ENCODE measurements around the gene FAM50A. TPM values are rescaled to one million over a fixed set of nuclear protein-coding genes. Genes with fewer than 3 reads are reported as not detected.

Gene FAM50A
- total and polyA plus RNA-seq, 8 donors: 21.2 to 128 (median 23.0) TPM

DNA sequence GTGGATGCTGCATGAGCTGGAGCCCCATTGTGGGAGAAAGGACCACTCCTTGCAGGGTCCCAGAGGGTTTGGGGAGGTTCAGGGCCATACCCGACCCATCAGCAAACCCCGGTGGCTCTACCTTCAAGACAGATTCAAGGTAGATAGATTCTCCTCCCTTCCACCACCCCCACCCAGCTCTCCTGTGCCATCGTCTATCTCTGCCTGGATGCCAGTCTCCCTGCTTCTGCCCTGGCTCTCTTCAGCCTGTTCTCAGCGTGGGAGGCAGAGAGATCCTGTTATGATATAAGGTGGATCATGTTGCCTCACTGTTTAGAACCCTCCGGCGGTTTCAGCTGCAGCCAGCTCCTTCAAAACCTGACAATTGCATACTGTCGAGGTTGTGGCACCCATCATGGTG lies 29.7 kb downstream of the FAM50A start:
- ATAC-seq (no peak), DNase-seq (no peak), FAIRE-seq (no peak)
- Histone ChIP-seq H3K36me3 (no peaks in the 10 kb centered on the region), H3K9me3 (no peaks in the 10 kb centered on the region), H3K4me1 (no peaks in the 10 kb centered on the region), H3K4me3 (no peak overlapping the region), H3K27me3 (peaks cover 0 to 8% (median 0%) of the 10 kb centered on the region in 4 donors), H3K27ac (no peak overlapping the region)
- intact Hi-C loops (cut with DNase I): no loop called here
- TF ChIP-seq, protein P1, sequence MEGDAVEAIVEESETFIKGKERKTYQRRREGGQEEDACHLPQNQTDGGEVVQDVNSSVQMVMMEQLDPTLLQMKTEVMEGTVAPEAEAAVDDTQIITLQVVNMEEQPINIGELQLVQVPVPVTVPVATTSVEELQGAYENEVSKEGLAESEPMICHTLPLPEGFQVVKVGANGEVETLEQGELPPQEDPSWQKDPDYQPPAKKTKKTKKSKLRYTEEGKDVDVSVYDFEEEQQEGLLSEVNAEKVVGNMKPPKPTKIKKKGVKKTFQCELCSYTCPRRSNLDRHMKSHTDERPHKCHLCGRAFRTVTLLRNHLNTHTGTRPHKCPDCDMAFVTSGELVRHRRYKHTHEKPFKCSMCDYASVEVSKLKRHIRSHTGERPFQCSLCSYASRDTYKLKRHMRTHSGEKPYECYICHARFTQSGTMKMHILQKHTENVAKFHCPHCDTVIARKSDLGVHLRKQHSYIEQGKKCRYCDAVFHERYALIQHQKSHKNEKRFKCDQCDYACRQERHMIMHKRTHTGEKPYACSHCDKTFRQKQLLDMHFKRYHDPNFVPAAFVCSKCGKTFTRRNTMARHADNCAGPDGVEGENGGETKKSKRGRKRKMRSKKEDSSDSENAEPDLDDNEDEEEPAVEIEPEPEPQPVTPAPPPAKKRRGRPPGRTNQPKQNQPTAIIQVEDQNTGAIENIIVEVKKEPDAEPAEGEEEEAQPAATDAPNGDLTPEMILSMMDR (IDR thresholded peaks at IDR 0.05): no peak
- WGBS, 2 donors: 79 to 81% methylated on average over 7 of the region's 7 CpGs

DNA sequence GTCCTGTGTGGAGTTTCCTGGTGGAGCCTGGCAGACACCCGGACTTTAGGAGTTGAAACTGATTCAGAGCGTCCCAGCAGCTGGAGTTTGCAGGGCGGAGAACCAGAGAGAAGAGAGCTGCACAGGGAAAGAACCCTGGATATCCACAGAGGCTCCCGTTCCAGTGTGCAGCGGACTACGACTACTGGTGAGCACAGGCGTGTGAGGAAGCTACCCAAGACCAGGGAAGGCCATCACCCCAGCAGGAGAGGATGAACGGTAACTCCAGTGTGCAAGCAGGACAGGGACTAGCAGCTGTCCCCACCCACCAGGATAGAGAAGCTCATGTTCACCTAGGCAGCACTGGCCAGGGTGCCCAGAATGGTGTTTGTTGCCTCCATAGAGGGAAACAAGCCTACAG lies 32.9 kb downstream of the FAM50A start:
- Histone ChIP-seq H3K36me3 (no peaks in the 10 kb centered on the region), H3K27me3 (peaks cover 0 to 8% (median 0%) of the 10 kb centered on the region in 4 donors), H3K9me3 (no peaks in the 10 kb centered on the region), H3K4me3 (no peak overlapping the region), H3K4me1 (no peaks in the 10 kb centered on the region), H3K27ac (no peak overlapping the region)
- WGBS, 2 donors: 86 to 89% methylated on average over 8 of the region's 8 CpGs
- intact Hi-C loops (cut with DNase I): no loop called here
- TF ChIP-seq, protein P1 (IDR thresholded peaks at IDR 0.05): no peak
- no peak for ATAC-seq
- peak in 1 of 6 donors; percentile 37 for DNase-seq
- no peak for FAIRE-seq

DNA sequence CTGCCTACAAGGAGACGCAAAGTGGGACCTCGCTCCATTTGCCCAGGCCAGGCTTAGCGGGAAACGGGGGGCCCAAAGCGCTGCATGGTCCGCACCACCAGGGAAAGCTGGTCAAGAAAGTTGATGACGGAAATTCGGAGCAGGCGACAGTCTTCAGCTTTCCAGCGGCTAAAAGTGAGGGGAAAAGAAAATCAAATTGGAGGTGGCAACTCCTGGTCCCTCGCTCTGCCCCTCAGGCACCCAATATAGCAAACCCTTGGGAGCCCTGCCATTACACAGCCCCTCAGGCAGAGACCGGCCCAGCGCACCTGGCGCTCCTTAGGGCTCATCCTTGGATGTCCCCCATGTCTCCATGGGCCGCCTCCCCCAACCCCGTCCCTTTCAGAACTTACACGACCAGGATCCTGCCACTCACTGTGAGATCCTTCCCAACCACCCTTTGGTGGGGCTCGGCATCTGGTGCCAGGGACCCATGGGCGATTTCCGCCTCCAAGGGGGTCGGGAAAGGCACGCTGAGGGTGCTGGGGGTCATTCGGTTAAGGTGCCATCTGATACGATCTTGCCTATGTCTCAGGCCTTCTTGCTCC lies 34.0 kb downstream of the FAM50A start:
- WGBS, 2 donors: 57 to 72% methylated on average over 19 to 24 of the region's 24 CpGs

DNA sequence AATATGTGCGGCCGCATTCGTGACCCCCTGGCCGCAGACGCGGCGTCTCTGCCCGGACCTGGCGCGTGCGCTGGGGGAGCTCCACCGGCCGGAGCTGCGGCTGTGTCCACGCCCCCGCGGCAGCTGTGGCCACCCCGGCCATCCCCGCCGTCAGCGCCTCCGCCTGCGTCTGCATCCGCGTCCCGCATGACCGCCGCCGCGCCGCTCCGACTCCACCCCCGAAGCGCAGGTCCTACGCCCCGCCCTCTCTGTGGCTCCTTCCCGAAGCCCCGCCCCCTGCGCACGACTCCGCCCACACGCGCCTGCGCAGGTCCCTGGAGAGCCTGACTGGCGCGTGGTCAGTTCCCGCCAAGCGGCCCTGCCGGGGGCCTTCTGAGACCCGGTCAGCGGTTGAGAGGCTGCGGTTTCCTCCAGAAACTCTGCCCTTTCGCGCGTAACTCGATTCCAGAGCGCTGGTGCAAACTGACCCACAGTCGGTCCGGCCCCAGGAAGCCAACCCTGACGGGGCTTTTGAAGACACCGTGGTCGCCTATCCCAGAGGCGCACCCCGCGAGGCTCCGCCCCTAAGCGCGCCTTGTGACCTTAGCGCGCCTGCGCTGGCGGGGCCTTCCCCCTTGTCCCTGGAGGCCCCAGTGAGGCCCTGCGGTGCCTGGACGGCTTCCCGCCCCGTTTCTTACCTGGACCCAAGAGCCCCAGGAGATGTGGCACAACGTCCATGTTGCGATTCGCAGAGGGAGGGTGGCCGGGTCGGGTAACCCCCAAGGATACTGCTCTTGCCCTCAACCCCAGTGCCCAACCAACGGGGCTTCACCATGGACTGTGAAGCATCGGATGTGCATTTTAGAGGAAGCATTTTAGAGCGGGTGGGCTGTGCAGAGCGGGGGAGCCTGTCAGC lies 35.0 kb downstream of the FAM50A start, which contains the start of gene LAGE3:
TSS of gene LAGE3 (minus strand) at position 554 of the 895 bp plus-strand sequence. CDS start at position 188, 366 bp downstream.
- peak within 1 kb of the TSS in 3 of 4 donors; percentile 15 to 41 (median 38) for H3K4me3 ChIP-seq
- H3K27ac ChIP-seq: peak within 1 kb of the TSS; percentile 42 to 71 (median 62)
- FAIRE-seq (no peak), ATAC-seq (peak; percentile 93 to 98 (median 95)), DNase-seq (peak; percentile 89 to 98 (median 96))
- intact Hi-C loops (cut with DNase I): no loop called here
- H3K9me3 ChIP-seq: no peaks in the 10 kb centered on the region
- H3K36me3 ChIP-seq: no peaks in the 10 kb centered on the region
- H3K4me1 ChIP-seq: no peaks in the 10 kb centered on the region
- WGBS, 2 donors: 4 to 32% methylated on average over 76 to 85 of the region's 85 CpGs
- TF ChIP-seq, protein P1 (IDR thresholded peaks at IDR 0.05): no peak
- H3K27me3 ChIP-seq: peaks cover 0 to 8% (median 0%) of the 10 kb centered on the region in 4 donors

More for the DNA sequence above, 34.0 kb downstream of the FAM50A start:
- H3K4me3 ChIP-seq: peak overlapping the region in 3 of 4 donors; percentile 15 to 41 (median 38)
- H3K36me3 ChIP-seq: no peaks in the 10 kb centered on the region
- peak in 1 of 6 donors; percentile 67 for DNase-seq
- no peak for FAIRE-seq
- TF ChIP-seq, protein P1 (IDR thresholded peaks at IDR 0.05): no peak
- no peak for ATAC-seq
- H3K4me1 ChIP-seq: no peaks in the 10 kb centered on the region
- peak overlapping the region in 1 of 4 donors; percentile 58 for H3K27ac ChIP-seq
- H3K27me3 ChIP-seq: peaks cover 0 to 8% (median 0%) of the 10 kb centered on the region in 4 donors
- no peaks in the 10 kb centered on the region for H3K9me3 ChIP-seq
- intact Hi-C loops (cut with DNase I): no loop called here

Data from pancreas (tissue), 10 donors.